GM21576 (cell line): Measurements from ENCODE around the gene ACTBL2.
"Not testable (repeated sequence)": the region's sequence is repeated elsewhere in the genome, so short reads cannot be mapped to it uniquely, and the experiment has no call there.

Experiments
- ATAC-seq: cut with Tn5 transposase; IDR thresholded peaks from one replicate; pipeline ENCODE4 v1.9.1; 2021; ENCODE audit warnings: mild to moderate bottlenecking, moderate library complexity; ENCODE audit not compliant: unreplicated experiment

ACTBL2 gene

DNA sequence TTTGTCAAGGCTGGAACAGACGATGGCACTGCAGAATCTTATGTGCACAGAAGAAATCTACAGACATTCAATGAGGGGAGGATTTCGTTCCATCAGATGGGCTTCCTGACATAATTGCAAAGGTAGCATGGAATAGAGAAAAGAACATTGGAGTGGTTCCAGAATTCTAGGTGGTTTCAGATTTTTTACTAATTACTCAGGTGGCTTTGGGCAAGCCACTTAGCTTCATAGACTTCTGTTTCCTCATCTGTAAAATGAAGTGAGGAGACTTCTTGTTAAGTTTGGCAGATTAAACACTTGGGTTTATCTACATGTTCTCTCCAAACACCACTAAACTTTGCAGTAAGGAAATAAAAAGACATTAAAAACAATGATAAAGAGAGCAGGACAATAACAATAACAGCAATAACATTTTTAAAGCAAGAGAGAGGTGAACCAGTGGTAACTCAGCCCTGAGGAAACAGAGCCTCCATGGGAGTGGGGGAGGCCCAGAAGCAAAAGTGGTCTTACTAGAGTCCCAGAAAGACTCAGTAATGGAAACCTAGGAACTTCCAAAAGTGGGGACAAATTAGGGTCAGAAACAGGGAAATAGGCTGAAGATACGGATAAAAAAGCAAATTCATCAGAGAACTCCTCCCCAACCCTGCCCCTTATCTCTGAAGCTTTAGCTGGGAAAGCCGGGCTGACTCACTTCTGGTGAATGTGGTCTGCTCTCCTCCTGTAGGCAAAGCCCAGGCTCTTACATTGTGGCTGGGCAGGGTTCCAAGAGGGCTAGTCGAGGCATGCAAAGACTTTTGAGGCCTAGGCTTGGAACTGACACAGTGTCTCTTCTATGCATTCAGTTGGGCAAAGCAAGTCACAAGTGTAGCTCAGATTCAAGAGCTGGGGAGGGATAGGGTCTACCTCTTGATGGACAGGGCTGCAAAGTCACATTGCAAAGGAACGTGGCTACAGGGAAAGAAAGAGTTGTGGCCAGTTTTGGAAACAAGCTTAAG is 11.8 kb upstream of the ACTBL2 start:
- ATAC-seq = peak; percentile 34

DNA sequence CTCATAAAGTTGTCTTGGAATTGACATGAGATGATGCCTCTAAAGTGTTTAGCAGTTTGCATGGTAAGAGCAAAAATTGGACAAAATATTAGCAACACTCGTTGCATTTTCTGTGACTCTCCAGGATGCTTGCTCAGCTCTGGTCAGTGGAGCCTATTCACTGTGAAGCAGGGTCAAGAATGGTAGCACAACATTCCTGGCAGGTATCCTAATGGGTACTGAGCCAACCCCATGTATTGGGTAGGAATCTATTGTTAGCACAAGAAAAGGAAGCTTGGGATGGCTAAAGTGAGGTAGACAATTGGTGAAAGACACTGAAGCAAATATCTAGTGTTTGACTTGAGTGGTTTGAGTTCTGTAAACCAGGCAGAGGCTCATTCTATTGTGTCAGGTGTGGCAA is 10.4 kb upstream of the ACTBL2 start:
- no peak for ATAC-seq

DNA sequence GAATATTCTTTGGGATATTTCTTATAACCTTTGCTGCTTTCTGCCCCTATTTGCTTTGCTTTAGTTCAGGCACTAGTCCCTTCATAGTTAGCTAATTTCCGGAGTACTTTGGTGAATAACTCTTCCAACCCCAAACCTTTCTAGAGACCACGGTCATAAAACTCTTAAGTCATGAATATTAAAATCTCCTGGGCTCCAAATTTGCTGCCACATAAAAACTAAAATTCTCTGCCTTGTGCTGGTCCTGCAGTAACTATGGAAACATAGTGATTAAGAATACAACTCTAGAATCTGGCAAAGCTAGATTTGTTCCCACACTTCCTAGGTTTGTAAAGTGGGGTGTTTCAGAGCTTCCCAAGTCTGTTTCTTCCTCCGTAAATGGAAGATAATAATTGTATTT is 10.0 kb upstream of the ACTBL2 start:
- ATAC-seq = no peak

DNA sequence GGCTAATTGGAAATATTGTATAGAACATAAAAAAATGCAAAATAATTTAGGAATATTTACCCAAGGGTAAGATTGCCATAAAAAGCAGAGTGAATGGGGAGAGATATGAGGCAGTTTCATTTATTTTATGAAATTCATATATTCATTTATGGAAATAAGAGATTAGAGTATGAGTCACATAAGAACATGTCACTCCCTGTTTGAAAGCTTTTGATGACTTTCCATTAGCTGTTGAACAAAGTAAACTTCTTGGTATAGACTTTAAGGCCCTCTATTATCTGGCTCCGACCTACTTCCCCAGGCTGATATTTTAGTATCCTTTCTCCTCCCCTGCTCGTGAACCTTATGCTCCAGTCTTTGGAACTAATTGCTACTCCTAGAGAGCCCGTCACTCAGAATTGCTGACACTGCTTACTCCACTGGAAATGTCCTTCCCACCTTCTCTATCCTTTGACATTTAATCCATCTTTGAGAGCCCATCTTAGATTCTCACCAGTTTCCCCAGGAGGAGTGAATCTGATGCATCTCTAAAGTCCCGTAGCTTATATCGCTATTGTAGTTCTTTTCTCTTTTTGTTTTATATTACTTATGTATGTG is 8.9 kb upstream of the ACTBL2 start:
- ATAC-seq = no peak

DNA sequence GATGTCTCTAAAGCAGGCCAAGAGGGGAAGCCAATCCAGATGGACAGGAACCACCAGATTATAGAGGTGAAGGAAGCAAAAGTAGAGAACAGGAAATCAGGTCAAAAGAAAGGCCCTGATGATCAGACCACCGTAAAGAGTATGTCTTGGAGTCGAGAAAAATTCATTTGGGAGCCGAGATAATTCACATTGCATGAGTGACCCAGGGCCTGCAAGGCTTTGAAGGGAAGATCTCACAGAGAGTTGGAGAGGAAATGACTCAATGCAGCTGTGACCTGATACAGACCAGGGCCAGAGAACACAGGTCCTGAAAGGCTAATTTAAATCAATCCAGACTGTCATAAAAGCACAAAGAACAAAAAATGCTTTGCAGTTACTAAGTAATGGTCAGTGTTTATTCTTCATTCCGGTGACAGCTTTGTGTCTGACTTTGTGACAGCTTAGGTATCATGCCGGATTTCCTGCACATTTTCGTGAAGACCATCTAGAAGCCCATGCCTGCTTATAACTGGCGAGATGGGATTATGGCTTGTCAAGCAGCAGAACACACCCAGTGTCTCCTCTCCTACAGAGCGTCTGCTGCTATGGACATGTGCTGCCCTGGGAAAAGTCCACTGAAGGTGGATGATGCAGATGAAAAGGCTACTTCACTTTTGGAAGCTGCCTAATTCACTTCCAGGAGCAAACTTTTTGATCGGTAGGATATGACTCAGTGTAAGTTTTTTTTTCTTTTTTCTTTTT is 5.8 kb upstream of the ACTBL2 start:
- ATAC-seq = no peak

DNA sequence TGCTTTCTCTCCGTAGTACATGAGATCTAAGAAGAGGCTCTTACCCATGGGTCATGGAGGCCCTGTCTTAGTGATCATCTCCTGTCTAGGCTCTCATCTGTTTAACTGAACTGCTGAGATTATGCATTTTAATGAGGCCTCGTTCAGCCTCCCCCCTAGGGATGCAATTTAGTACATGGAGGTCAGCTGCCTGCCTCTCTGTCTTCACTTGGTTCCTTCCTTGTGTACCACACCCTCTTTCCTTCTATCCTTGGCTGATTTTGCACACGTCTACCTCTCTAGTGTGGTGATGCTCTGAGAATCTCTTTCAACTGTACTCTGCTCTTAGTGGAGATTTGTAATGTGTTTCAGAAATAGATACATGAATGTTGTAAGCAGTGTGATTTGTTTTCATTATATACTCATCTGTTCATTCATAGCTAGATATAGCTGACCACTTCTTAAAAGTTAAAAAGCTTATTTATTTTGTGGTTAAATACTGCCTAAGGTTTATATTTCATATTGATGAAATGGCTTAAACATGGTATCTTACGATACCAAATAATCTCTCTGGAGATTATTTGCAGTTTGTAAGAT is 3.5 kb upstream of the ACTBL2 start:
- ATAC-seq = no peak

DNA sequence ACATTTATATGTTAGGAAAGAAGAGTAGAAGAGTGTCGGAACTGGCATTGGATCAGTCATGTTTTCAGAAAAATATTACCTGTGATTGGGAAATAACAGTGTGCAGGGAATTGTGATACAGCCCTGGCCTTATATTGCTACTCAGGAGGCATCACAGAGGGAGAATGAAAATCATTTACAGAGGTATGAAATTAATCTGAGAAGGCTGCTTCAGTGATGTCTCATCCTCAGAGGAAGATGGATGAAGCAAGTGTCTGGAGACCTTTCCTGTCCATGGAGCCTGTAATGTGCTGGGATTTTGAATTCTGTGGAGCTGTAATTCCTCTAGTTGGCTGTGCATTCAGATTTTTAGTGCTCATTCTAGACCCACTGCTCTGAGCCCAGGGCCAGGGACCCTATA is 3.8 kb downstream of the ACTBL2 start:
- no peak for ATAC-seq

DNA sequence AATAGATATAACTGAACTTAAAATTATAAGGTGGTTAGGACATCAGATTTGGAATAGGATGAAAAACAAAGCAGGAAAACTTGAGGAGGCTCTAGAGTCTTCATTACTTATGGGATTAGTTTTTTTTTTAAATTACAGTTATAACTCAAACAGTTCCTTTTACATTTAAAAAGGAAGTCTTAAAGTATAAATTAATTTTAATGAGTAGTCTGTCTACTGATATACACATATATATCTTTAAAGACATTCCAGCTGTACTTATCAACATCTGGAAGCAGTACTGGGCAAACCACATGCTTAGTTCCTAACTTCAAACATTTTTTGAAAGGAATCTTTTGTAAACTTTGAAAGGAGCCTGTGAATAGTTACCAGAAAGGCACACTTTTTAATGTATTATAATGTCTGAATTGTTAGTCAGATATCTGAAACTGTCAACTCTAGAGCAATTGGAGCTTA is 6.0 kb downstream of the ACTBL2 start:
- no peak for ATAC-seq

DNA sequence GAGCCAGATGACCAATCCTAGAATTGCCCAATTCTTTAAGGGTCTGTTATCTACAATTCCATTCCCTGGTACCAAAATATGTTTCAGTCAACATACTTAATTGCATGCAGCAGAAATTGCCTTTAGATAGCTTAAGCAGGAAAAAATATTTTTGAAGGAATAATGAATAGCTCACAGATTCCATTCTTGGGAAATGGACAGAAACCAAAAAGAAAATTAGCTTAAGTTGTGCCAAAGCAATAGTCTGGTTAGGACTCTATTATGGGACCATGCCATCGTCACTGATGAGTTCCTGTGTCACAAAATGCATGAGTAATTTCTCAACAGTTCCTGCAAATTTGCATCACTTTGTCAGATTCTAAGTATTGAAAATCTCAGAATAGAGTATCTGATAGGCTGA is 12.3 kb downstream of the ACTBL2 start:
- no peak for ATAC-seq

DNA sequence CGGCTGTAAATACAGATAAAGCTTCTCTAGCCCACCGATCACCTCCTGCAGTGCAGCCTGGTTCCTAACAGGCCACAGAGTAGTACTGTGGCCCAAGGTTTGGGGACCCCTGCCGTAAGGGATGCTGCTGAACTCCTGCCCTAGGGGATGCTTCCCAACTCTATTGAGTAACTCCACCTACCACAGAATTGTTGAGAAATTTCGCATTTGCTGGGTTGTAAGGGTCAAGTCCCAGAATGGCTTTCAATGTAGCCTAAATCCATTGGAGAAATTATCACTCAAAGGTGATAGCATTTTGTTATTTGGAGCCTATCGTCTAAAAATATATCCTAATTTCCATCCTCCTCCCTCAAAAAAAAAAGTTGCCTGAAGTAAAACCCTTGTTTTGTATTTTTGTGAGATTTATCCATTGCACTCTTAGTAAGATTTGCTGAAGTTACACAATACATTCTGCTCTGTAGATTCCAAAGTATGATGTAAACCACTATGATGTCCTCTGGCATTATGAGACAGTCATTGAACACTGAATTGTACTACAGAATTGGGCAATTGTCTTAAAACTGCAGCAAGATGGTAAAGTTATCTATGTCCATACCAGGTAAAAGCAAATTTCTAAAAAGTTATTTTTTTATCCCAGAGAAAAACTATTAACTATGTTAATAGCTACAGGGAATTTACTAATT is 14.0 kb downstream of the ACTBL2 start:
- no peak for ATAC-seq

DNA sequence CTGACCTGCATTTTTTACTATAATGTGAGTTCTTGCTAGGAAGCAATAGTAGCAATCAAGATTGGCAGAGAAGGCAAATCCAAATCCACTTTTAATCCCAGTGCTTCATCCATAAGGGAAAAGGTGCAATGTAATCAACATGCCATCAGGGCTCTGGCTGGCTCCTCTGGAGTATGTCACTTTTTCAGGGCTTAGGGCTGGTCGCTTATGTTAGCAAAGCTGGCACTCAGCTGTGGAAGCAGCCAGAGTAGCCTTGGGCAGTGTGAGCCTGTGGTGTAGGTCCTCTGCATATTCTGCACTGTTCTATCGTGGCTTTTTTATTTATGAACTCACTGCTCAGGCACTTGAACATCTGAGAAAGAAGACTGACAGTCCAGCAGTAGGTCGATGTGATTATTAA is 16.1 kb downstream of the ACTBL2 start:
- ATAC-seq = no peak

DNA sequence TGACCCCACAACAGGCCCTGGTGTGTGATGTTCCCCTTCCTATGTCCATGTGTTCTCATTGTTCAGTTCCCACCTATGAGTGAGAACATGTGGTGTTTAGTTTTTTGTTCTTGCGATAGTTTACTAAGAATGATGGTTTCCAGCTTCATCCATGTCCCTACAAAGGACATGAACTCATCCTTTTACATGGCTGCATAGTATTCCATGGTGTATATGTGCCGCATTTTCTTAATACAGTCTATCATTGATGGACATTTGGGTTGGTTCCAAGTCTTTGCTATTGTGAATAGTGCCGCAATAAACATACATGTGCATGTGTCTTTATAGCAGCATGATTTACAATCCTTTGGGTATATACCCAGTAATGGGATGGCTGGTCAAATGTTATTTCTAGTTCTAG is 22.6 kb downstream of the ACTBL2 start:
- ATAC-seq = not testable (repeated sequence)

DNA sequence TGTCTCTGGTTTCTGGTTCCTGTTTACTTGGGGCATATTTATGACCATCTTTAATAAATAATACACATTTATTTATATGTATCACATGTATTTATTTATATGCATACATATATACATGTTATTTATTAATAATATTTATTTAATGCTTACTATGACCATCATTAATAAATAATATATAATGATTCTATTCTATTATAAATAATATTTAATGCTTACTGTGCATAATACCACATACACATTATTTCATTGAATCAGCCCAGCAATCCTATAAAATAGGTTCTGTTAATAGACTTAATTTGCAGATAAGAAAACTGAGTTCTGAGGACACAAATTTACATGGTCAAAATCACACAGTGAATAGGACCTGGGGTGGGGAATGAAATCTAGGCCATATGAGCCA is 24.2 kb downstream of the ACTBL2 start:
- ATAC-seq = no peak

DNA sequence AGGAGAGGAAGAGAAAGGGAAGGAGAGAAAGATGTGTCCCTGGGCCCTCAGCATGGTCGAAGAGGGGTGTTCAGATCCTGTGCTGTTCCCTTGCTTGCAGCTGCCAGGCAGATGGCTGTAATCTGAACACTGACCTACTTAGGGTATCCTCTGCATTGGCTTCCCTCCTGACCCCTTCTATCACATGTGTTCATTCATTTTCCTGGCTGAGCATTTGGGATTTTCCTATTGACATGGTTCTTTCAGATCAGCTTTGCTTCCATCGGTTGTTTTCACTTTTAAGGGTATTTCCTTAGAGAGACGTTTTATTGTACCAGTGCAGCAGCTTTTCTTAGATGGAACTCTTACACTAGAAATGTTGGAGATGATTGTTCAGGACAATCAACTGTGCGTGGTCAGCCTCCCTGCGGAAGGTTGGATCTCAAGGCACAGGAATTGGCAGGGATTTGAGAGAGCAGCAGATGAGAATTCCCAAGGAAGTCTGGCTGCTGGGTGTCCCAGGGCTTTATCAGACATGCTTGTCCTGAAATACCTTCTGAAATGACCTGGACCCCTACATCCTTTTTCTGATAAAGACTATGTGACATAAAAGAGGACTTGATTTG is 26.0 kb downstream of the ACTBL2 start:
- ATAC-seq = no peak

DNA sequence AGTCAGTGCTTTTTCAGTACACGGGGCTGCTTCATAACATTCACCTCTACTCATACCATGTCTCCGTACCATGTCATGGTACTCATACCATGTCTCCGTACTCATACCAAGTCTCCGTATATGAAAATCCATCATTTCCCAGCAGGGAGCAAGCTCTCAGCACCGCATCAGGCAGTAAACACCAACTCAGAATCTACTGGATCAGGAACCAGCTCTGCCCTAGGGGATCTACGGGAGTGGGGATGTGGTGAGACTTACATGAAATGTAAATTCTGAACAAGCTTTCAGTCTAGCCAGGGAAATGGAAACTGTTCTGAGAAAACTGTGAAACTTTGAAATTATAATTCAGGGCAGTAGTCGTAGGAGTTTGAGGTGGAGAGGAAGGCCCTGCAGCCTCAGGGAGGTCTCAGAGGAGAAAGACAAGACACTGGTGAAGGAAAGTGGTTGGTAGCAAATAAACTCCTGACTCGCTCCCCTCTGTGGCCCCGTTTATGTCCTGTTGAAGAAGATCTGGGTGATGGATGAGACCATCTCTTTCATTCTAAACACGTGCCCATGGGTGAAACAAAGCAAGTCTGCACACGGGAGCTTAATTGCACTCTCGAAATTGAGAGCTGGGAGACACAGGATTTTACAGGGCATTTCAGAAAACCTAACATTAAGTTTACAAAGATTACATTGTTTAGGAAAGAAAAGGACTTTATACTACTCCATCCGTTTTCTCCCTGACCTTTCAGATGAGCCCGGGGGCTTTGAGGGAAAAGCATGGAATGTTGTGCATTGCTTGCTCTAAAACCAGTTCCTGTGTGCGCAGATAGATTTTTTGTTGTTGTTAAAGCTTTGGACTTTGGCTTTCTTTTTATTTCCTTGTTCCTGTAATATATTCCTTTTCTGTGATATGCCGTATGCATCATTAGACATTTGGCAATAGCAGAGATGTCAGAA is 26.8 kb downstream of the ACTBL2 start:
- no peak for ATAC-seq

DNA sequence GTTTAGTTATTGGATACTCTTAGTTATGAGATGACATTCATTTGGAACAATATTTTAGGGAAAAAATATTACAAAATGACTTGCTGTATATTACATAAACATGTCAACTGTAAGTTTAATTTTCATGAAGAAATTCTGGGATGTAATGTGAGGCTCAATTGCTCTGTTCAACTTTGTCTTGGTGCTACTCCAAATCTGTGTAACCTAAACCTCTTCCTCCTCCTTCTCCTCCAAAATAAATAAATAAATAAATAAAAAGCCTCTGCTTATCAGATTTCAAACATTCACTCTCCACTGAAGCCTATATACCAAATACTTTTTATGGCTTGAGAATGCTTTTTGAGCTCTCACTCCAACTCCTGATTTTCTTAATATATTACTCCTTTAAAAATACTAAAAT is 27.7 kb downstream of the ACTBL2 start:
- no peak for ATAC-seq

DNA sequence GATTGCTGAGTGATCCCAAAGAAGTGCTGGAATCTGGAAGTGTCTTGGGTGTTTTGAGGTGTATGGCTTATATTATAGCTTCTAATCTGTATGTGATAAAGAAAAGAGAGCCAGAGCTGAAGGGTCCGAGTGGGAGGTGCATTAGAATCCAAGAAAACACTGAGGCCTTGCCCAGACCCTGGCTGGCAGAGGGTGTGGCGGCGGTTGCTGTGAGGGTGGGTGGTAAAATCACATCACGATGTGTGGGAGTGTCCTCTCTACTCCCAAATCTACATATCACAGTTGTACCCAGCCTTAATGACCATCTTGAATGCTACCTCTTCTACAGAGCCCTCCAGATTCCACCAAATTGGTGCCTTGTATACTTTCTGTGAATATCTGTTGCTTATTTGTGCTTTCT is 28.9 kb downstream of the ACTBL2 start:
- ATAC-seq = no peak

DNA sequence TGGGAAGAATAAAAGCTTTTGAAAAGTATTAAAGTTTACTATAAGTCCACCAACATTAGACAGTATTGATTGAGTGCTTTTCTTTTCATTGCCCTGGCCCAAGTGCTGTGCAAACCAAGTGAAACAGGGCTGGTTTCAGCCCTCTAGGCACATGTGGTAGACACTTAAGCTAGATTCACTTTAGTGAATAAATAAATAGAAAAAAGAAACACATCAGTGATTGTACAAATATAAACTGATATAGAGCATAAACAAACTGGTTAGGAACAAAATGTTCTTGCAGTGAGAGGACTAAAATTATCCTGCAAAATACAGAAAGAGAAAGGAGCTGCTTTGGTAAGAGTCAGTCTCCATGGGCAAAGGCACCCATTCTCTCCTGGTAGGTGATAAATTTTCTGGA is 29.7 kb downstream of the ACTBL2 start:
- ATAC-seq = no peak
